Measurements from ENCODE around the gene YJU2.
A peak's percentile ranks its signal among the peaks of the same experiment; 100 is the strongest.

DNA sequence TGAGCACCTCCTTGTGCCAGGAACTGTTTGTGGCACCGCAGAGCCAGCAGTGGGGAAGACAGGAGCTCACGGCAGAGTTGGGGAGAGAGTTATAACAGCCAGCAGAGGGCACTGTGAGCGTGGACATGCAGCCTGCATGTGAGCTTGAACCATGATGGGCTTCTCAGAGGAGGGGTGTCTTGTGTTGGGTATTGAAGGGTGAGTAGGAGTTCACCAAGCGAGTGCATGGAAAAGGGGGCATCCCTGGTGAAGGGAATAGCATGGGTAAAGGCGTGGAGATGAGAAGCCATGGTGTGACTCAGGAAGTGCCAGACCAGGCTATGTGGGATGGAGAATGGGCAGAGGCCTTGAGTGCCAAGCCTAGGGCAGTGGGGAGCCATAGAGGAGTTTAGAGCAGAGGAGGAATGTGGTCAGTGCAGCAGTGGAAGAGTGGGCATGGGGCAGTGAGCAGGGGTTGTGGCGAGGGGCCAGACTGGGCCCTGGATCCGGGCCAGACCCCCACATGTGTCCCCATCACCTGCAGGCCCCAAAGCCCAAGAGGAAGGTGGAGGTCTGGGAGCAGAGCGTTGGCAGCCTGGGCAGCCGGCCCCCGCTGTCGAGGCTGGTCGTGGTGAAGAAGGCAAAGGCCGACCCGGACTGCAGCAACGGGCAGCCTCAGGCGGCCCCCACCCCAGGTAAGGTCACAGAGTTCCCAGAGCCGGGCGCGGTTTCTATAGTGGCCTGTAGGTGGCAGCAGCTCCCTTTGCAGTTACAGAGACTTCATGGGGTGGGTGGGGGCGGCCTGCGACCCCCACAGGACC is 20.4 kb downstream of the YJU2 start:
- TF ChIP-seq EZH2phosphoT487 (IDR thresholded peaks at IDR 0.05; ENCODE audit: borderline replicate concordance, low read depth) (no peak), GATA2 (CRISPR knock-in tag; IDR thresholded peaks at IDR 0.05) (no peak), TCF12 (IDR thresholded peaks at IDR 0.05) (no peak), JUND (IDR thresholded peaks at IDR 0.05) (no peak), EP300 (IDR thresholded peaks at IDR 0.05; ENCODE audit: borderline replicate concordance in 1 of 2, low read depth in 1 of 2, low read length in 1 of 2) (no peak), SIN3A (IDR thresholded peaks at IDR 0.05; ENCODE audit: borderline replicate concordance, low read depth, low read length) (no peak), CHD2 (IDR thresholded peaks at IDR 0.05; ENCODE audit: low read length, partially characterized antibody) (no peak), RAD21 (IDR thresholded peaks at IDR 0.05; ENCODE audit: low read length) (peak; percentile 76)
- TF ChIP-seq, protein P1, sequence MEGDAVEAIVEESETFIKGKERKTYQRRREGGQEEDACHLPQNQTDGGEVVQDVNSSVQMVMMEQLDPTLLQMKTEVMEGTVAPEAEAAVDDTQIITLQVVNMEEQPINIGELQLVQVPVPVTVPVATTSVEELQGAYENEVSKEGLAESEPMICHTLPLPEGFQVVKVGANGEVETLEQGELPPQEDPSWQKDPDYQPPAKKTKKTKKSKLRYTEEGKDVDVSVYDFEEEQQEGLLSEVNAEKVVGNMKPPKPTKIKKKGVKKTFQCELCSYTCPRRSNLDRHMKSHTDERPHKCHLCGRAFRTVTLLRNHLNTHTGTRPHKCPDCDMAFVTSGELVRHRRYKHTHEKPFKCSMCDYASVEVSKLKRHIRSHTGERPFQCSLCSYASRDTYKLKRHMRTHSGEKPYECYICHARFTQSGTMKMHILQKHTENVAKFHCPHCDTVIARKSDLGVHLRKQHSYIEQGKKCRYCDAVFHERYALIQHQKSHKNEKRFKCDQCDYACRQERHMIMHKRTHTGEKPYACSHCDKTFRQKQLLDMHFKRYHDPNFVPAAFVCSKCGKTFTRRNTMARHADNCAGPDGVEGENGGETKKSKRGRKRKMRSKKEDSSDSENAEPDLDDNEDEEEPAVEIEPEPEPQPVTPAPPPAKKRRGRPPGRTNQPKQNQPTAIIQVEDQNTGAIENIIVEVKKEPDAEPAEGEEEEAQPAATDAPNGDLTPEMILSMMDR (IDR thresholded peaks at IDR 0.05), result peak; percentile 92
- TF ChIP-seq, protein P2, sequence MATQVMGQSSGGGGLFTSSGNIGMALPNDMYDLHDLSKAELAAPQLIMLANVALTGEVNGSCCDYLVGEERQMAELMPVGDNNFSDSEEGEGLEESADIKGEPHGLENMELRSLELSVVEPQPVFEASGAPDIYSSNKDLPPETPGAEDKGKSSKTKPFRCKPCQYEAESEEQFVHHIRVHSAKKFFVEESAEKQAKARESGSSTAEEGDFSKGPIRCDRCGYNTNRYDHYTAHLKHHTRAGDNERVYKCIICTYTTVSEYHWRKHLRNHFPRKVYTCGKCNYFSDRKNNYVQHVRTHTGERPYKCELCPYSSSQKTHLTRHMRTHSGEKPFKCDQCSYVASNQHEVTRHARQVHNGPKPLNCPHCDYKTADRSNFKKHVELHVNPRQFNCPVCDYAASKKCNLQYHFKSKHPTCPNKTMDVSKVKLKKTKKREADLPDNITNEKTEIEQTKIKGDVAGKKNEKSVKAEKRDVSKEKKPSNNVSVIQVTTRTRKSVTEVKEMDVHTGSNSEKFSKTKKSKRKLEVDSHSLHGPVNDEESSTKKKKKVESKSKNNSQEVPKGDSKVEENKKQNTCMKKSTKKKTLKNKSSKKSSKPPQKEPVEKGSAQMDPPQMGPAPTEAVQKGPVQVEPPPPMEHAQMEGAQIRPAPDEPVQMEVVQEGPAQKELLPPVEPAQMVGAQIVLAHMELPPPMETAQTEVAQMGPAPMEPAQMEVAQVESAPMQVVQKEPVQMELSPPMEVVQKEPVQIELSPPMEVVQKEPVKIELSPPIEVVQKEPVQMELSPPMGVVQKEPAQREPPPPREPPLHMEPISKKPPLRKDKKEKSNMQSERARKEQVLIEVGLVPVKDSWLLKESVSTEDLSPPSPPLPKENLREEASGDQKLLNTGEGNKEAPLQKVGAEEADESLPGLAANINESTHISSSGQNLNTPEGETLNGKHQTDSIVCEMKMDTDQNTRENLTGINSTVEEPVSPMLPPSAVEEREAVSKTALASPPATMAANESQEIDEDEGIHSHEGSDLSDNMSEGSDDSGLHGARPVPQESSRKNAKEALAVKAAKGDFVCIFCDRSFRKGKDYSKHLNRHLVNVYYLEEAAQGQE (IDR thresholded peaks at IDR 0.05; ENCODE audit: low read depth, low read length), result no peak
- TF ChIP-seq, protein P3, sequence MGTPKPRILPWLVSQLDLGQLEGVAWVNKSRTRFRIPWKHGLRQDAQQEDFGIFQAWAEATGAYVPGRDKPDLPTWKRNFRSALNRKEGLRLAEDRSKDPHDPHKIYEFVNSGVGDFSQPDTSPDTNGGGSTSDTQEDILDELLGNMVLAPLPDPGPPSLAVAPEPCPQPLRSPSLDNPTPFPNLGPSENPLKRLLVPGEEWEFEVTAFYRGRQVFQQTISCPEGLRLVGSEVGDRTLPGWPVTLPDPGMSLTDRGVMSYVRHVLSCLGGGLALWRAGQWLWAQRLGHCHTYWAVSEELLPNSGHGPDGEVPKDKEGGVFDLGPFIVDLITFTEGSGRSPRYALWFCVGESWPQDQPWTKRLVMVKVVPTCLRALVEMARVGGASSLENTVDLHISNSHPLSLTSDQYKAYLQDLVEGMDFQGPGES (IDR thresholded peaks at IDR 0.05; ENCODE audit: low read depth, low read length), result no peak

Measured in SK-N-SH (cell line).